Neural crest cell (in vitro differentiated cells): Measurements from ENCODE around the gene ARIH1. TPM values are rescaled to one million over a fixed set of nuclear protein-coding genes. Genes with fewer than 3 reads are reported as not detected.

Experiments
- DNase-seq: peaks from one replicate; pipeline ENCODE4 v3.0.0; 2021; ENCODE audit warnings: low read depth, mixed read lengths, low spot score
- H3K27ac Mint-ChIP-seq: one replicate; pipeline ENCODE4 v1.8.0; 2021; ENCODE audit warnings: mild to moderate bottlenecking, mixed read lengths; ENCODE audit not compliant: unreplicated experiment
- H3K27me3 Mint-ChIP-seq: 2 replicates; pipeline ENCODE4 v1.8.0; 2021; ENCODE audit warnings: low read depth, mild to moderate bottlenecking, mixed read lengths
- H3K36me3 Mint-ChIP-seq: 2 replicates; pipeline ENCODE4 v1.8.0; 2021; ENCODE audit warnings: low read depth, mild to moderate bottlenecking, mixed read lengths
- H3K4me1 Mint-ChIP-seq: 2 replicates; pipeline ENCODE4 v1.8.0; 2021; ENCODE audit warnings: mixed read lengths
- H3K4me3 Mint-ChIP-seq: one replicate; pipeline ENCODE4 v1.8.0; 2021; ENCODE audit warnings: mild to moderate bottlenecking, mixed read lengths
- H3K9me3 Mint-ChIP-seq: 2 replicates; pipeline ENCODE4 v1.8.0; 2021; ENCODE audit warnings: mixed read lengths
- CTCF ChIP-seq: fragments of 200-600 bp; sonication (generic); conservative IDR thresholded peaks from 2 replicates; pipeline ENCODE4 v1.5.0; 2021; ENCODE audit warnings: antibody characterized with exemption, mild to moderate bottlenecking
- total RNA-seq: library from RNA; stranded (reverse); gene quantifications from 2 replicates; pipeline ENCODE4 v1.2.1, GENCODE V29; 2021

ARIH1 gene
- total RNA-seq, 1 donor from 2014 or later, result 146 TPM

- no peak overlapping the region for H3K4me3 Mint-ChIP-seq
Observed at GRCh38 chr15:72509484-72509883, 35.4 kb downstream of the ARIH1 start.

DNA sequence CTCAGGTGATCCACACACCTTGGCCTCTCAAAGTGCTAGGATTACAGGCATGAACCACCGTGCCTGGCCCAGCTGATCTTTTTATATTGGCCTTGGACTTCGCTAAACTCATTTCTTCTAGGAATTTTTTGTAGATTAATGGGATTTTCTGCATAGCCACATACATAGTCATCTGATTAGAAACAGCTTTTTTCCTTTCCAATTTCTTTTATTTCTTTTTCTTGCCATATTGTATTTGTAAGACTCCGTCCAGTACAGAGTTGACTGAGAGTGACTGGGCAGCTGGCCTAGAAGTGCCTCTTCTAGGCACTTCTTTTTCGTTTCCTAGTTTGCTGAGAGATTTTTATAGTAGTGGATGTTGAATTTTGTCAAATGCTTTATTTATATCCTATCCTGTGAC, 37.4 kb downstream of the ARIH1 start:
- H3K27me3 Mint-ChIP-seq, result no peaks in the 10 kb centered on the region
- H3K27ac Mint-ChIP-seq, result no peak overlapping the region
- H3K4me1 Mint-ChIP-seq, result peaks cover 16% of the 10 kb centered on the region
- H3K9me3 Mint-ChIP-seq, result no peaks in the 10 kb centered on the region
- H3K36me3 Mint-ChIP-seq, result no peaks in the 10 kb centered on the region
- no peak for DNase-seq
- H3K4me3 Mint-ChIP-seq, result no peak overlapping the region
- no peak for TF ChIP-seq CTCF

More at GRCh38 chr15:72509484-72509883, 35.4 kb downstream of the ARIH1 start:
- no peaks in the 10 kb centered on the region for H3K27me3 Mint-ChIP-seq
- H3K36me3 Mint-ChIP-seq, result no peaks in the 10 kb centered on the region
- peaks cover 9% of the 10 kb centered on the region for H3K4me1 Mint-ChIP-seq
- H3K9me3 Mint-ChIP-seq, result no peaks in the 10 kb centered on the region
- no peak for DNase-seq
- no peak overlapping the region for H3K27ac Mint-ChIP-seq
- TF ChIP-seq CTCF, result no peak

GRCh38 chr15:72515591-72516389, 41.7 kb downstream of the ARIH1 start:
- Mint-ChIP-seq H3K27me3 (no peaks in the 10 kb centered on the region), H3K4me1 (peaks cover 16% of the 10 kb centered on the region), H3K36me3 (no peaks in the 10 kb centered on the region), H3K4me3 (no peak overlapping the region), H3K27ac (no peak overlapping the region), H3K9me3 (no peaks in the 10 kb centered on the region)
- no peak for TF ChIP-seq CTCF
- DNase-seq, result no peak

GRCh38 chr15:72516777-72517176, 42.6 kb downstream of the ARIH1 start:
- Mint-ChIP-seq H3K36me3 (no peaks in the 10 kb centered on the region), H3K27ac (no peak overlapping the region), H3K4me3 (no peak overlapping the region), H3K9me3 (no peaks in the 10 kb centered on the region), H3K4me1 (peaks cover 15% of the 10 kb centered on the region), H3K27me3 (no peaks in the 10 kb centered on the region)
- no peak for DNase-seq
- TF ChIP-seq CTCF, result no peak

- DNase-seq, result no peak
- TF ChIP-seq CTCF, result no peak
- Mint-ChIP-seq H3K27ac (no peak overlapping the region), H3K36me3 (peaks cover 9% of the 10 kb centered on the region), H3K4me3 (no peak overlapping the region), H3K9me3 (no peaks in the 10 kb centered on the region), H3K27me3 (no peaks in the 10 kb centered on the region), H3K4me1 (no peaks in the 10 kb centered on the region)
Observed at GRCh38 chr15:72521682-72522081, 47.6 kb downstream of the ARIH1 start.
